ENCODE data around the gene SLC39A1. TPM values are rescaled to one million over a fixed set of nuclear protein-coding genes. Genes with fewer than 3 reads are reported as not detected.
A peak's percentile ranks its signal among the peaks of the same experiment; 100 is the strongest.

The SLC39A1 gene
- total and polyA plus RNA-seq, 9 of the 15 experiments (the other 6 are each of a cell fraction or from before 2014, with no cell fraction given), result 9.9 to 81.1 (median 62.7) TPM

GRCh38 chr1:153963850-153964331, 554 bp upstream of the SLC39A1 start (continued):
- no peak for TF ChIP-seq ATF1 (CRISPR knock-in tag; IDR thresholded peaks at IDR 0.05)
- 0 out of 2 replicates have a peak, but pooled peaks have one; percentile 57 for TF ChIP-seq ATF1 (tag; IDR thresholded peaks at IDR 0.05)
- no peak for TF ChIP-seq SNRNP70 (optimal IDR thresholded peaks at IDR 0.05; ENCODE audit: low read depth, low read length)
- TF ChIP-seq NBN (IDR thresholded peaks at IDR 0.05; ENCODE audit: low read depth), result no peak
- no peak for TF ChIP-seq EWSR1 (IDR thresholded peaks at IDR 0.05; ENCODE audit: borderline replicate concordance, low read depth, partially characterized antibody)
- no peak for TF ChIP-seq RBM14 (IDR thresholded peaks at IDR 0.05; ENCODE audit: borderline replicate concordance, insufficient read depth, low read depth, low read length)
- no peak for TF ChIP-seq CC2D1A (IDR thresholded peaks at IDR 0.05)
- TF ChIP-seq MNT (conservative IDR thresholded peaks at IDR 0.05), result 0 out of 4 replicates have a peak, but pooled peaks of 1 of the 2 experiments have one; percentile 12
- TF ChIP-seq ZBED1 (IDR thresholded peaks at IDR 0.05), result no peak
- peak; percentile 22; the same call in 1 of the 2 replicates for TF ChIP-seq ARID2 (IDR thresholded peaks at IDR 0.05)
- TF ChIP-seq PTRF (tag; IDR thresholded peaks at IDR 0.05), result no peak
- no peak for TF ChIP-seq PKNOX1 (IDR thresholded peaks at IDR 0.05)
- peak; percentile 44 for TF ChIP-seq MEIS2 (IDR thresholded peaks at IDR 0.05; ENCODE audit: partially characterized antibody)
- TF ChIP-seq NCOA1 (IDR thresholded peaks at IDR 0.05; ENCODE audit: low read depth), result no peak
- no peak for TF ChIP-seq ZKSCAN8 (CRISPR knock-in tag; IDR thresholded peaks at IDR 0.05)
- no peak for TF ChIP-seq SMAD3 (CRISPR knock-in tag; conservative IDR thresholded peaks at IDR 0.05)
- no peak for TF ChIP-seq TAF9B (IDR thresholded peaks at IDR 0.05; ENCODE audit: partially characterized antibody)
- no peak for TF ChIP-seq ZNF212 (CRISPR knock-in tag; IDR thresholded peaks at IDR 0.05)
- no peak for TF ChIP-seq CEBPZ (IDR thresholded peaks at IDR 0.05; ENCODE audit: borderline replicate concordance, low read depth, low read length)
- TF ChIP-seq ESRRB (CRISPR knock-in tag; IDR thresholded peaks at IDR 0.05; ENCODE audit: borderline replicate concordance), result no peak
- TF ChIP-seq TEAD2 (tag; IDR thresholded peaks at IDR 0.05), result no peak
- TF ChIP-seq SREBF2 (CRISPR knock-in tag; IDR thresholded peaks at IDR 0.05), result no peak
- TF ChIP-seq ZNF445 (CRISPR knock-in tag; IDR thresholded peaks at IDR 0.05; ENCODE audit: low read depth), result no peak
- no peak for TF ChIP-seq EHMT2 (IDR thresholded peaks at IDR 0.05)
- TF ChIP-seq TFAP4 (CRISPR knock-in tag; IDR thresholded peaks at IDR 0.05; ENCODE audit: borderline replicate concordance), result peak; percentile 21; the same call in 1 of the 2 replicates
